ENCODE measurements around the gene PPP2R2B.
"Not testable (repeated sequence)": the region's sequence is repeated elsewhere in the genome, so short reads cannot be mapped to it uniquely, and the experiment has no call there.

PPP2R2B gene

GRCh38 chr5:146731909-146732659, 146.5 kb downstream of the PPP2R2B start:
- DNase-seq, result no peak

- DNase-seq, result not testable (repeated sequence)
Observed at GRCh38 chr5:146728746-146729145, 149.8 kb downstream of the PPP2R2B start.

- DNase-seq, result no peak
Observed at GRCh38 chr5:146726891-146727290, 151.7 kb downstream of the PPP2R2B start.

- DNase-seq, result no peak
Observed at GRCh38 chr5:146726020-146726419, 152.5 kb downstream of the PPP2R2B start.

GRCh38 chr5:146725025-146725424, 153.5 kb downstream of the PPP2R2B start:
- no peak for DNase-seq

GRCh38 chr5:146722361-146722779, 156.2 kb downstream of the PPP2R2B start:
- no peak for DNase-seq

GRCh38 chr5:146721073-146721815, 157.3 kb downstream of the PPP2R2B start:
- no peak for DNase-seq

GRCh38 chr5:146720107-146720506, 158.4 kb downstream of the PPP2R2B start:
- no peak for DNase-seq

GRCh38 chr5:146719179-146719578, 159.4 kb downstream of the PPP2R2B start:
- DNase-seq, result no peak

GRCh38 chr5:146718609-146719008, 159.9 kb downstream of the PPP2R2B start:
- DNase-seq, result no peak

- DNase-seq, result no peak
Observed at GRCh38 chr5:146717951-146718350, 160.6 kb downstream of the PPP2R2B start.

- no peak for DNase-seq
Observed at GRCh38 chr5:146716636-146717035, 161.9 kb downstream of the PPP2R2B start.

GRCh38 chr5:146710348-146710747, 168.2 kb downstream of the PPP2R2B start:
- no peak for DNase-seq

- no peak for DNase-seq
Observed at GRCh38 chr5:146707316-146707715, 171.2 kb downstream of the PPP2R2B start.

- DNase-seq, result no peak
Observed at GRCh38 chr5:146706321-146706972, 172.1 kb downstream of the PPP2R2B start.

GRCh38 chr5:146704949-146705665, 173.4 kb downstream of the PPP2R2B start:
- no peak for DNase-seq

GRCh38 chr5:146703899-146704298, 174.7 kb downstream of the PPP2R2B start:
- no peak for DNase-seq

GRCh38 chr5:146703499-146703898, 175.1 kb downstream of the PPP2R2B start:
- DNase-seq, result no peak

- no peak for DNase-seq
Observed at GRCh38 chr5:146699664-146700418, 178.7 kb downstream of the PPP2R2B start.

- no peak for DNase-seq
Observed at GRCh38 chr5:146699138-146699537, 179.4 kb downstream of the PPP2R2B start.

GRCh38 chr5:146698651-146699050, 179.9 kb downstream of the PPP2R2B start:
- no peak for DNase-seq

- DNase-seq, result no peak
Observed at GRCh38 chr5:146697211-146697610, 181.3 kb downstream of the PPP2R2B start.

All from activated T-cell treated with anti-CD3 and anti-CD28 coated beads, Interleukin-2, amount 50 U/mL, for 48 hours (primary cell).